MCF 10A (cell line): ENCODE data around the gene TMEM248. TPM values are rescaled to one million over a fixed set of nuclear protein-coding genes. Genes with fewer than 3 reads are reported as not detected.
"Not testable (repeated sequence)": the region's sequence is repeated elsewhere in the genome, so short reads cannot be mapped to it uniquely, and the experiment has no call there.

Experiments
- BruUV-seq: library from RNA; stranded (reverse); fragments of 400-500 nt; replicated peaks from 2 replicates; lab custom pipeline; 2021; lab: Mats Ljungman, UMichigan
- CTCF ChIA-PET: fragments of 300-600 bp; sonication (Branson Sonifier 250); formaldehyde crosslinking; extraction: SDS; loops from one replicate; lab custom pipeline; 2021; ENCODE audit warnings: antibody characterized with exemption, inconsistent platforms; lab: Yijun Ruan, JAX
- POLR2A ChIA-PET: fragments of 300-600, 350-650 bp; sonication (Branson Sonifier 250); formaldehyde crosslinking; extraction: SDS; loops from one replicate; lab custom pipeline; 2020; ENCODE audit warnings: antibody characterized with exemption, inconsistent platforms; lab: Yijun Ruan, JAX
- DNase-seq: peaks from one replicate; pipeline ENCODE4 v3.0.0-alpha.2; 2018; ENCODE audit not compliant: unreplicated experiment
- H3K27ac Mint-ChIP-seq: one replicate; pipeline ENCODE4 v1.8.0; 2022; ENCODE audit warnings: mild to moderate bottlenecking, low read depth, mixed read lengths; ENCODE audit not compliant: unreplicated experiment
- H3K27me3 Mint-ChIP-seq: one replicate; pipeline ENCODE4 v1.8.0; 2022; ENCODE audit warnings: mixed read lengths; ENCODE audit not compliant: insufficient read depth, unreplicated experiment
- H3K36me3 Mint-ChIP-seq: one replicate; pipeline ENCODE4 v1.8.0; 2022; ENCODE audit warnings: mild to moderate bottlenecking, moderate library complexity, mixed read lengths; ENCODE audit not compliant: insufficient read depth, unreplicated experiment
- H3K4me1 Mint-ChIP-seq: one replicate; pipeline ENCODE4 v1.8.0; 2022; ENCODE audit warnings: mixed read lengths; ENCODE audit not compliant: insufficient read depth, unreplicated experiment
- H3K4me3 Mint-ChIP-seq: one replicate; pipeline ENCODE4 v1.8.0; 2022; ENCODE audit warnings: mild to moderate bottlenecking, moderate library complexity, mixed read lengths; ENCODE audit not compliant: unreplicated experiment
- H3K9me3 Mint-ChIP-seq: one replicate; pipeline ENCODE4 v1.8.0; 2022; ENCODE audit warnings: mixed read lengths; ENCODE audit not compliant: unreplicated experiment
- intact Hi-C: fragments of 100-400 bp; cut with micrococcal nuclease; formaldehyde crosslinking; loops from 2 replicates; pipeline ENCODE4 v1.14.1; 2022
- total RNA-seq: library from RNA; stranded (reverse); gene quantifications from 2 replicates; pipeline ENCODE4 v1.2.3, GENCODE V29; 2022
- TF ChIP-seq, protein P1 (sequence below): fragments of 200-600 bp; IDR thresholded peaks from one replicate; pipeline ENCODE4 v1.8.0; 2022; ENCODE audit warnings: antibody characterized with exemption, mild to moderate bottlenecking; ENCODE audit not compliant: unreplicated experiment

Gene TMEM248
- total RNA-seq, 1 experiment from 2014 or later: 75.7 TPM

DNA sequence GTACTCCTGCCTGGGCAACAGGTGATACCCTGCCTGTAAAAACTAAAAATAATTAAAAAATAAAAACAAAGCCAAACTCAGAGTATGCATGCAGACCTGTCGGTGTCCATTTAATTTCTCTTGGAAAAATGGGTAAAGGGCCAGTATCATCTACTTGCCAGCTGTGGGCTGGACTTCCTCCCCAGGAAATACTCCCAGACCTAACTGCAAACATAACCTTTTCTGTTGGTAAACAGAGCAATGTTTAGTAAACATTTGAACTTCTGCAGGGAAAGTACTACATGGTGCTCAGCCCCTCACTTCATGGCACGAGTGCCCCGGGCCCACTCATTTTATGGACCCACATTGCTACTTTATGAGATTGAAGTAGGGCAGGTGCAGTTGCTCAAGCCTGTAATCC is 10.2 kb upstream of the TMEM248 start:
- intact Hi-C loops: no loop called here
- no peak overlapping the region for H3K4me3 Mint-ChIP-seq
- no peaks in the 10 kb centered on the region for H3K4me1 Mint-ChIP-seq
- DNase-seq: no peak
- TF ChIP-seq, protein P1, sequence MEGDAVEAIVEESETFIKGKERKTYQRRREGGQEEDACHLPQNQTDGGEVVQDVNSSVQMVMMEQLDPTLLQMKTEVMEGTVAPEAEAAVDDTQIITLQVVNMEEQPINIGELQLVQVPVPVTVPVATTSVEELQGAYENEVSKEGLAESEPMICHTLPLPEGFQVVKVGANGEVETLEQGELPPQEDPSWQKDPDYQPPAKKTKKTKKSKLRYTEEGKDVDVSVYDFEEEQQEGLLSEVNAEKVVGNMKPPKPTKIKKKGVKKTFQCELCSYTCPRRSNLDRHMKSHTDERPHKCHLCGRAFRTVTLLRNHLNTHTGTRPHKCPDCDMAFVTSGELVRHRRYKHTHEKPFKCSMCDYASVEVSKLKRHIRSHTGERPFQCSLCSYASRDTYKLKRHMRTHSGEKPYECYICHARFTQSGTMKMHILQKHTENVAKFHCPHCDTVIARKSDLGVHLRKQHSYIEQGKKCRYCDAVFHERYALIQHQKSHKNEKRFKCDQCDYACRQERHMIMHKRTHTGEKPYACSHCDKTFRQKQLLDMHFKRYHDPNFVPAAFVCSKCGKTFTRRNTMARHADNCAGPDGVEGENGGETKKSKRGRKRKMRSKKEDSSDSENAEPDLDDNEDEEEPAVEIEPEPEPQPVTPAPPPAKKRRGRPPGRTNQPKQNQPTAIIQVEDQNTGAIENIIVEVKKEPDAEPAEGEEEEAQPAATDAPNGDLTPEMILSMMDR: no peak
- no peaks in the 10 kb centered on the region for H3K36me3 Mint-ChIP-seq
- no peaks in the 10 kb centered on the region for H3K9me3 Mint-ChIP-seq
- H3K27me3 Mint-ChIP-seq: no peaks in the 10 kb centered on the region
- ChIA-PET POLR2A (interaction anchor here (0.9 kb wide), 1 partner anchor 8 kb away, joined by 4 read pairs; no protein-coding TSS in a partner anchor), CTCF (interaction anchor here (0.9 kb wide), 1 partner anchor 16 kb away, joined by 3 read pairs; no protein-coding TSS in a partner anchor)
- BruUV-seq: no TSS peak
- H3K27ac Mint-ChIP-seq: no peak overlapping the region

DNA sequence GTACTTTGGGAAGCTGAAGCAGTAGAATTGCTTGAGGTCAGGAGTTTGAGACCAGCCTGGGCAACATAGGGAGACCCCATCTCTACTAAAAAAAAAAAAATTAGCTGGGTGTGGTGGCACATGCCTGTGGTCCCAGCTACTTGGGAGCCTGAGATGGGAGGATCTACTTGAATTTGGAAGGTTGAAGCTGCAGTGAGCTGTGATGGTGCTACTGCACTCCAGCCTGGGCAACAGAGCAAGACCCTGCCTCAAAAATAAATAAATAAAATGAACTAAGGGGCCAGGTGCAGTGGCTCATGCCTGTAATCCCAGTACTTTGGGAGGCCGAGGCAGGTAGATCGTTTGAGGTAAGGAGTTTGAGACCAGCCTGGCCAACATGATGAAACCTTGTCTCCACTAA is 9.8 kb upstream of the TMEM248 start:
- intact Hi-C loops: not testable (repeated sequence)

DNA sequence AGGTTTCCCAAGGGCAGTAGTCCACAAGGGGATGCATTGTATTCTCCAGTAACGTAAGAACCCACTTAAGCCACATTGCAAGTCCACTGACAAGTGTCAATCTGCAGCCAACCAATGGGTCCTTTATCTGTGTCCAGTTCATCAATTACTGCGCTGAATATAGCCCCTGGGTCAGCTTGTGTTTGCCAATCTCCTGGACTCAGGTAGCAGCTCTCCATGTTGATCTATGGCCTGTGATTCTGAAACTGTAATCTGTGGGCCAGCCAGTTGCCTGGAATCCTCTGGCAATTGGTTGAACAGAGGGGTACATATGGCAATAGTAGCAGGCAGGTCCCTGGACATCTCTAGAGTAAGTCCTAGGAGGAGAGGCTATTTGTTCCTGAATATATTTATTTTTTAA is 8.8 kb upstream of the TMEM248 start:
- intact Hi-C loops: no loop called here
- H3K4me1 Mint-ChIP-seq: no peaks in the 10 kb centered on the region
- DNase-seq: no peak
- POLR2A ChIA-PET: no interaction called here
- no peaks in the 10 kb centered on the region for H3K27me3 Mint-ChIP-seq
- BruUV-seq: no TSS peak
- TF ChIP-seq, protein P1: no peak
- H3K9me3 Mint-ChIP-seq: no peaks in the 10 kb centered on the region
- no peaks in the 10 kb centered on the region for H3K36me3 Mint-ChIP-seq
- CTCF ChIA-PET: no interaction called here
- no peak overlapping the region for H3K4me3 Mint-ChIP-seq
- H3K27ac Mint-ChIP-seq: no peak overlapping the region

More for the DNA sequence above, 9.8 kb upstream of the TMEM248 start:
- not testable (repeated sequence) for H3K36me3 Mint-ChIP-seq, H3K4me3 Mint-ChIP-seq, H3K4me1 Mint-ChIP-seq, DNase-seq, H3K27ac Mint-ChIP-seq, BruUV-seq, H3K9me3 Mint-ChIP-seq, H3K27me3 Mint-ChIP-seq
- CTCF ChIA-PET: interaction anchor here (0.6 to 0.9 kb wide), 2 partner anchors 16 to 191 kb away, joined by 3 to 6 read pairs; no protein-coding TSS in a partner anchor
- POLR2A ChIA-PET: interaction anchor here (0.6 kb wide), 1 partner anchor 9 kb away, joined by 4 read pairs; no protein-coding TSS in a partner anchor

DNA sequence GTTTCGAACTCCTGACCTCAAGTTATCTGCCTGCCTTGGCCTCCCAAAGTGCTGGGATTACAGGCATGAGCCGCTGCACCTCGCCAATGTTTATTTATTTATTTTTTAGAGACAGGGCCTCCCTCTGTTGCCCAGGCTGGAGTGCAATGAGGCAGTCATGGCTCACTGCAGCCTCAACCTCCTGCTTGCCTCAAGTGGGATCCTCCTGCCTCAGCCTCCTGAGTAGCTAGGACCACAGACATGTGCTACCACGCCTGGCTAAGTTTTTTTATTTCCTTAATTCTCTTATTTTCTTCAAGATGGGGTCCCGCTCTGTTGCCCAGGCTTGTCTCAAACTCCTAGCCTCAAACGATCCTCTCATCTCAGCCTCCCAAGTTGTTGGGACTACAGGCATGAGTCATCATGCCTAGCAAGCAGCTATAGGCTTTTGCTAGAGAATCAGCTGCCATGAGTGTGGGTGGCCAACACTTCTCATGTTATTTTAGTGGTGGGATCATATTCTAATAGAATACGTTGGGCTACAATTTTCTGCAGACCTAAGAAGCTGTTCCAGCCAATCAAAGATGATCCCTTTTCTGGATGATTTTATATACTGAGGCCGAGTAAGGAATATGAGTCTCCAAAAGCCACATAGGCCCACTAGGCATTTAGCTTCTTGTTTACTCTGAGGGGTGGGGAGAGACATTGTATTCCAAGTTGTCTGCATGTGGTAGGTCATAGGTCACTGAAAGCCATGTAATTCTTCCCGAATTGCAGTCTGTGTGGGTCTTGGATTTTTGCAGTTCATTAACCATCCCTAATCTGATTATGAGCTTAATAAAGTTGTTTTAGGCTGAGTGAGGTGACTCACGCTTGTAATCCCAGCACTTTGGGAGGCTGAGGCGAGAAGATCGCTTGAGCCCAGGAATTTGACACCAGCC is 7.6 kb upstream of the TMEM248 start:
- DNase-seq: no peak
- intact Hi-C loops: no loop called here
- H3K9me3 Mint-ChIP-seq: no peaks in the 10 kb centered on the region
- no peaks in the 10 kb centered on the region for H3K27me3 Mint-ChIP-seq
- CTCF ChIA-PET: interaction anchor here (0.5 to 1.6 kb wide), 3 partner anchors 9 to 444 kb away, joined by 3 read pairs; no protein-coding TSS in a partner anchor
- no peak overlapping the region for H3K27ac Mint-ChIP-seq
- TF ChIP-seq, protein P1: no peak
- no peaks in the 10 kb centered on the region for H3K4me1 Mint-ChIP-seq
- no TSS peak for BruUV-seq
- no peaks in the 10 kb centered on the region for H3K36me3 Mint-ChIP-seq
- POLR2A ChIA-PET: interaction anchor here (0.7 to 0.9 kb wide), 2 partner anchors 34 to 69 kb away, joined by 3 read pairs; no protein-coding TSS in a partner anchor
- no peak overlapping the region for H3K4me3 Mint-ChIP-seq

DNA sequence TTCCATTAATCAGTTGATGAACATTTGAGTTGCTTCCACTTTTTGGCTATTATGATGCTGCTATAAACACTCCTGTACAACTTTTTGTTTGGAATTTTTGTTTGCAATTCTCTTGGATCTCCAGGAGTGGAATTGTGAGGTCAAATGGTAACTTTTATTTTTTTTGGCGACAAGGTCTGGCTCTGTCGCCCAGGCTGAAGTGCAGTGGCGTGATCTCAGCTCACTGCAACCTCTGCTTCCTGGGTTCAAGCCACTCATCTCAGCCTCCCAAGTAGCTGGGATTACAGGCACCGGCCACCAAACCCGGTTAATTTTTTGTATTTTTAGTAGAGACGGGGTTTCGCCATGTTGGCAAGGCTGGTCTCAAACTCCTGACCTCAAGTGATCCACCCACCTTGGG is 3.1 kb upstream of the TMEM248 start:
- H3K4me3 Mint-ChIP-seq, H3K9me3 Mint-ChIP-seq, H3K36me3 Mint-ChIP-seq, H3K4me1 Mint-ChIP-seq, DNase-seq, BruUV-seq, H3K27me3 Mint-ChIP-seq, POLR2A ChIA-PET, intact Hi-C loops, H3K27ac Mint-ChIP-seq: not testable (repeated sequence)
- CTCF ChIA-PET: interaction anchor here (0.6 kb wide), 2 partner anchors 29 to 138 kb away, joined by 4 read pairs; no protein-coding TSS in a partner anchor
